GM23338 (cell line): ENCODE data around the gene FAM8A1. TPM values are rescaled to one million over a fixed set of nuclear protein-coding genes. Genes with fewer than 3 reads are reported as not detected.

ENCODE experiments used
- ATAC-seq: fragments of 200-7000 bp; cut with Tn5 transposase; 3 replicates; pipeline ENCODE4 v1.9.1; 2020
- DNase-seq: peaks from one replicate; pipeline ENCODE4 v3.0.0-alpha.2; 2015; ENCODE audit warnings: low spot score
- H2AFZ ChIP-seq: fragments of 200-600 bp; sonication (generic); 2 replicates; pipeline ENCODE4 v1.8.0; 2016; ENCODE audit warnings: antibody characterized with exemption, mild to moderate bottlenecking, moderate library complexity
- H3F3A ChIP-seq: fragments of 200-600 bp; sonication (generic); replicated peaks from 2 replicates; pipeline ENCODE4 v1.8.0; 2017; ENCODE audit warnings: antibody characterized with exemption, mixed run types, low read depth
- H3K27ac ChIP-seq: fragments of 200-600 bp; sonication (generic); 2 replicates; pipeline ENCODE4 v1.6.1; 2016; ENCODE audit warnings: low read depth
- H3K27me3 ChIP-seq: fragments of 200-600 bp; sonication (generic); 2 replicates; pipeline ENCODE4 v1.8.0; 2016; ENCODE audit warnings: mild to moderate bottlenecking, mixed run types, moderate library complexity; ENCODE audit not compliant: insufficient read depth
- H3K36me3 ChIP-seq: fragments of 200-600 bp; sonication (generic); 2 replicates; pipeline ENCODE4 v1.8.0; 2016; ENCODE audit warnings: mild to moderate bottlenecking; ENCODE audit not compliant: insufficient read depth
- H3K4me1 ChIP-seq: fragments of 200-600 bp; sonication (generic); 2 replicates; pipeline ENCODE4 v1.8.0; 2016; ENCODE audit warnings: mild to moderate bottlenecking, moderate library complexity; ENCODE audit not compliant: insufficient read depth
- H3K4me2 ChIP-seq: fragments of 200-600 bp; sonication (generic); 2 replicates; pipeline ENCODE4 v1.7.1; 2017; ENCODE audit warnings: mixed run types
- H3K4me3 ChIP-seq: fragments of 200-600 bp; sonication (generic); 2 replicates; pipeline ENCODE4 v1.6.1; 2016; ENCODE audit warnings: mixed run types
- H3K79me2 ChIP-seq: fragments of 200-600 bp; sonication (generic); replicated peaks from 2 replicates; pipeline ENCODE4 v1.8.0; 2017; ENCODE audit warnings: mild to moderate bottlenecking; ENCODE audit not compliant: insufficient read depth
- H3K9me2 ChIP-seq: fragments of 200-600 bp; sonication (generic); 2 replicates; pipeline ENCODE4 v1.8.0; 2017; ENCODE audit not compliant: insufficient read depth
- H4K20me1 ChIP-seq: fragments of 200-600 bp; sonication (generic); replicated peaks from 2 replicates; pipeline ENCODE4 v1.8.0; 2017; ENCODE audit warnings: mild to moderate bottlenecking; ENCODE audit not compliant: insufficient read depth
- H3K27ac Mint-ChIP-seq: 2 replicates; pipeline ENCODE4 v1.8.0; 2020; ENCODE audit warnings: inconsistent platforms, mild to moderate bottlenecking, moderate library complexity, mixed read lengths
- H3K27me3 Mint-ChIP-seq: 3 replicates; pipeline ENCODE4 v1.8.0; 2022; ENCODE audit warnings: low read depth, mild to moderate bottlenecking, moderate library complexity, mixed read lengths, inconsistent platforms; ENCODE audit not compliant: insufficient read depth, poor library complexity
- H3K36me3 Mint-ChIP-seq: 3 replicates; pipeline ENCODE4 v1.8.0; 2021; ENCODE audit warnings: low read depth, mild to moderate bottlenecking, inconsistent platforms, moderate library complexity, mixed read lengths
- H3K4me1 Mint-ChIP-seq: 3 replicates; pipeline ENCODE4 v1.8.0; 2020; ENCODE audit warnings: mild to moderate bottlenecking, inconsistent platforms, mixed read lengths
- H3K4me3 Mint-ChIP-seq: 3 replicates; pipeline ENCODE4 v1.8.0; 2021; ENCODE audit warnings: moderate library complexity, mild to moderate bottlenecking, inconsistent platforms, mixed read lengths
- H3K9me3 Mint-ChIP-seq: 3 replicates; pipeline ENCODE4 v1.8.0; 2020; ENCODE audit warnings: moderate library complexity, mild to moderate bottlenecking, inconsistent platforms, mixed read lengths
- CREB1 ChIP-seq: fragments of 250-450 bp; sonication (Bioruptor Pico); IDR thresholded peaks from 2 replicates; pipeline ENCODE4 v1.5.0; 2020; ENCODE audit warnings: low read depth, mild to moderate bottlenecking, moderate library complexity
- EZH2 ChIP-seq: fragments of 200-600 bp; sonication (generic); IDR thresholded peaks from one replicate; pipeline ENCODE4 v1.8.0; 2017; ENCODE audit warnings: antibody characterized with exemption, mild to moderate bottlenecking, low read depth; ENCODE audit not compliant: unreplicated experiment
- EZH2phosphoT487 ChIP-seq: fragments of 200-600 bp; sonication (generic); IDR thresholded peaks from one replicate; pipeline ENCODE4 v1.8.1; 2018; ENCODE audit warnings: antibody characterized with exemption; ENCODE audit not compliant: unreplicated experiment
- JUNB ChIP-seq: IDR thresholded peaks from one replicate; pipeline ENCODE4 v1.6.1; 2016; ENCODE audit warnings: antibody characterized with exemption; ENCODE audit not compliant: unreplicated experiment
- NANOG ChIP-seq: IDR thresholded peaks from 2 replicates; pipeline ENCODE4 v1.6.1; 2016; ENCODE audit warnings: antibody characterized with exemption, borderline replicate concordance
- POLR2AphosphoS5 ChIP-seq: IDR thresholded peaks from 2 replicates; pipeline ENCODE4 v1.6.1; 2016; ENCODE audit warnings: antibody characterized with exemption, low read depth
- REST ChIP-seq: IDR thresholded peaks from one replicate; pipeline ENCODE4 v1.6.1; 2018; ENCODE audit warnings: antibody characterized with exemption; ENCODE audit not compliant: unreplicated experiment
- STAT1 ChIP-seq: IDR thresholded peaks from one replicate; pipeline ENCODE4 v1.6.1; 2016; ENCODE audit warnings: antibody characterized with exemption; ENCODE audit not compliant: unreplicated experiment
- ZNF114 ChIP-seq: fragments of 250-450 bp; sonication (Bioruptor Pico); IDR thresholded peaks from 2 replicates; pipeline ENCODE4 v1.5.0; 2020; ENCODE audit warnings: mild to moderate bottlenecking, moderate library complexity
- ZNF331 ChIP-seq: fragments of 250-450 bp; sonication (Bioruptor Pico); IDR thresholded peaks from 2 replicates; pipeline ENCODE4 v1.5.0; 2020; ENCODE audit warnings: low read depth, mild to moderate bottlenecking, moderate library complexity
- ZNF462 ChIP-seq: fragments of 250-450 bp; sonication (Bioruptor Pico); IDR thresholded peaks from 2 replicates; pipeline ENCODE4 v1.5.0; 2020; ENCODE audit warnings: mild to moderate bottlenecking, moderate library complexity
- polyA plus RNA-seq: library from polyadenylated mRNA; unstranded; fragments of >200 nt; fragmentation: Nextera tagmentation; extraction: Ambion mirVana; gene quantifications from 2 replicates; pipeline ENCODE4 v1.2.1, GENCODE V29; 2016
- total RNA-seq: library from RNA; depleted of rRNA; stranded (reverse); fragments of >200 nt; shearing (Covaris generic); gene quantifications from 2 replicates; pipeline ENCODE4 v1.2.3, GENCODE V29; 2014
- TF ChIP-seq, protein P1 (sequence below): IDR thresholded peaks from 2 replicates; pipeline ENCODE4 v1.6.1; 2016; ENCODE audit warnings: antibody characterized with exemption
- TF ChIP-seq, protein P2 (sequence below), 2 experiments: fragments of 200-600 bp in 1 of 2; sonication (generic) in 1 of 2; conservative IDR thresholded peaks; 2 replicates each; pipeline versions ENCODE4 v1.5.1 to v1.6.1; 2016 to 2017; ENCODE audit warnings: antibody characterized with exemption in 2 of 2, low read depth in 2 of 2, mild to moderate bottlenecking in 2 of 2, moderate library complexity in 1 of 2

FAM8A1 gene
- total and polyA plus RNA-seq, 2 experiments from 2014 or later: 4.0 to 15.6 TPM

DNA sequence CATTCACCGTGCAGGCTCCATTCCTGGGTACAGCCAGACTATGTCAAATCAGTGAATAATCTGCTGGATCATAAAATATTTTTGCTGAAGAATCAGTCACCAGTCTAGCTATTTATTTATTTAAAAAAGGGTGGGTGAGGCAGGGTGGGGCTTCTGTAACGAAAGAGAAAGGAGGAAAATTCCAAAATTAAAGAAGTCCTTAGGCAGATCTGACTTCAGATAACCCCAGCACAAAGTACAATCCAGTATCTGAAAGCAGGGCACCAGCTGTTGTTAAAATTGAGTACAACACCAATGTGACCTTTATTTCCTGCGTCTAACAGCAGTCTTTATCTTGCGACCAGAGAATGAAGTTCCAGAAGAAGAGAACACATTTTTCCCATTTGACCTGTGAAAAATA is 15.7 kb downstream of the FAM8A1 start:
- H3K4me1 Mint-ChIP-seq: no peaks in the 10 kb centered on the region
- no peaks in the 10 kb centered on the region for H3K4me1 ChIP-seq
- ATAC-seq (no peak), DNase-seq (no peak)
- no peaks in the 10 kb centered on the region for H3K9me2 ChIP-seq
- H3F3A ChIP-seq: no peaks in the 10 kb centered on the region; the same call in 1 of the 2 replicates
- peaks cover 14% of the 10 kb centered on the region; the same call in 1 of the 2 replicates for H3K36me3 ChIP-seq
- H3K27ac ChIP-seq: no peak overlapping the region
- no peaks in the 10 kb centered on the region for H3K9me3 Mint-ChIP-seq
- H3K4me3 ChIP-seq: no peak overlapping the region
- H3K4me3 Mint-ChIP-seq: no peak overlapping the region
- H3K27me3 ChIP-seq: no peaks in the 10 kb centered on the region
- H3K4me2 ChIP-seq: no peak overlapping the region
- H2AFZ ChIP-seq: no peak overlapping the region
- no peak overlapping the region for H3K27ac Mint-ChIP-seq
- peaks cover 49% of the 10 kb centered on the region for H3K36me3 Mint-ChIP-seq
- no peak for TF ChIP-seq POLR2AphosphoS5
- TF ChIP-seq EZH2phosphoT487: no peak
- TF ChIP-seq CREB1 (CRISPR knock-in tag): no peak
- TF ChIP-seq, protein P1, sequence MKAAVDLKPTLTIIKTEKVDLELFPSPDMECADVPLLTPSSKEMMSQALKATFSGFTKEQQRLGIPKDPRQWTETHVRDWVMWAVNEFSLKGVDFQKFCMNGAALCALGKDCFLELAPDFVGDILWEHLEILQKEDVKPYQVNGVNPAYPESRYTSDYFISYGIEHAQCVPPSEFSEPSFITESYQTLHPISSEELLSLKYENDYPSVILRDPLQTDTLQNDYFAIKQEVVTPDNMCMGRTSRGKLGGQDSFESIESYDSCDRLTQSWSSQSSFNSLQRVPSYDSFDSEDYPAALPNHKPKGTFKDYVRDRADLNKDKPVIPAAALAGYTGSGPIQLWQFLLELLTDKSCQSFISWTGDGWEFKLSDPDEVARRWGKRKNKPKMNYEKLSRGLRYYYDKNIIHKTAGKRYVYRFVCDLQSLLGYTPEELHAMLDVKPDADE: no peak
- no peak for TF ChIP-seq EZH2
- no peak for TF ChIP-seq STAT1
- TF ChIP-seq, protein P2, sequence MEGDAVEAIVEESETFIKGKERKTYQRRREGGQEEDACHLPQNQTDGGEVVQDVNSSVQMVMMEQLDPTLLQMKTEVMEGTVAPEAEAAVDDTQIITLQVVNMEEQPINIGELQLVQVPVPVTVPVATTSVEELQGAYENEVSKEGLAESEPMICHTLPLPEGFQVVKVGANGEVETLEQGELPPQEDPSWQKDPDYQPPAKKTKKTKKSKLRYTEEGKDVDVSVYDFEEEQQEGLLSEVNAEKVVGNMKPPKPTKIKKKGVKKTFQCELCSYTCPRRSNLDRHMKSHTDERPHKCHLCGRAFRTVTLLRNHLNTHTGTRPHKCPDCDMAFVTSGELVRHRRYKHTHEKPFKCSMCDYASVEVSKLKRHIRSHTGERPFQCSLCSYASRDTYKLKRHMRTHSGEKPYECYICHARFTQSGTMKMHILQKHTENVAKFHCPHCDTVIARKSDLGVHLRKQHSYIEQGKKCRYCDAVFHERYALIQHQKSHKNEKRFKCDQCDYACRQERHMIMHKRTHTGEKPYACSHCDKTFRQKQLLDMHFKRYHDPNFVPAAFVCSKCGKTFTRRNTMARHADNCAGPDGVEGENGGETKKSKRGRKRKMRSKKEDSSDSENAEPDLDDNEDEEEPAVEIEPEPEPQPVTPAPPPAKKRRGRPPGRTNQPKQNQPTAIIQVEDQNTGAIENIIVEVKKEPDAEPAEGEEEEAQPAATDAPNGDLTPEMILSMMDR (conservative IDR thresholded peaks at IDR 0.05; ENCODE audit: low read depth in 2 of 2): no peak
- no peak for TF ChIP-seq ZNF462 (CRISPR knock-in tag)
- TF ChIP-seq ZNF331 (CRISPR knock-in tag): no peak
- no peak for TF ChIP-seq REST
- no peak for TF ChIP-seq NANOG
- no peak for TF ChIP-seq JUNB
- TF ChIP-seq ZNF114 (CRISPR knock-in tag): no peak
- H3K79me2 ChIP-seq: peaks cover 31% of the 10 kb centered on the region
- peaks cover 17% of the 10 kb centered on the region for H4K20me1 ChIP-seq
- H3K27me3 Mint-ChIP-seq: no peaks in the 10 kb centered on the region
